GM20431 (cell line): ENCODE measurements around the gene ELP5.

Experiments
- in situ Hi-C: fragments of 300-500 bp; cut with MseI, MboI; formaldehyde crosslinking; loops from one replicate; pipeline ENCODE4 v1.15.0; 2020; ENCODE audit warnings: low sequenced_read_pairs; ENCODE audit not compliant: unreplicated experiment

The ELP5 gene

GRCh38 chr17:7281074-7281952, 29.3 kb downstream of the ELP5 start, which contains the start of gene SLC2A4:
Gene SLC2A4, plus strand, starts transcription at chr17:7281718. Its CDS starts 217 bp downstream, at chr17:7281935.
- in situ Hi-C loops = loop anchor here (25.0 kb wide), 1 partner anchor 219 kb away; no protein-coding TSS in a partner anchor

- in situ Hi-C loops = loop anchor here (25.0 kb wide), 1 partner anchor 220 kb away; no protein-coding TSS in a partner anchor
Observed at GRCh38 chr17:7281953-7282751, 30.1 kb downstream of the ELP5 start.

GRCh38 chr17:7282752-7283321, 30.8 kb downstream of the ELP5 start:
- in situ Hi-C loops = loop anchor here (25.0 kb wide), 1 partner anchor 221 kb away; no protein-coding TSS in a partner anchor

- in situ Hi-C loops = loop anchor here (25.0 kb wide), 1 partner anchor 221 kb away; no protein-coding TSS in a partner anchor
Observed at GRCh38 chr17:7283471-7284216, 31.6 kb downstream of the ELP5 start.

- in situ Hi-C loops = loop anchor here (25.0 kb wide), 1 partner anchor 223 kb away; no protein-coding TSS in a partner anchor
Observed at GRCh38 chr17:7284911-7285310, 32.9 kb downstream of the ELP5 start.

GRCh38 chr17:7285679-7286078, 33.7 kb downstream of the ELP5 start:
- in situ Hi-C loops = loop anchor here (25.0 kb wide), 1 partner anchor 223 kb away; no protein-coding TSS in a partner anchor

GRCh38 chr17:7289256-7290032, 37.4 kb downstream of the ELP5 start:
- in situ Hi-C loops = loop anchor here (25.0 kb wide), 1 partner anchor 227 kb away; no protein-coding TSS in a partner anchor

- in situ Hi-C loops = loop anchor here (25.0 kb wide), 1 partner anchor 228 kb away; no protein-coding TSS in a partner anchor
Observed at GRCh38 chr17:7290166-7290565, 38.2 kb downstream of the ELP5 start.

GRCh38 chr17:7290685-7291084, 38.7 kb downstream of the ELP5 start:
- in situ Hi-C loops = loop anchor here (25.0 kb wide), 1 partner anchor 228 kb away; no protein-coding TSS in a partner anchor

- in situ Hi-C loops = loop anchor here (25.0 kb wide), 1 partner anchor 230 kb away; no protein-coding TSS in a partner anchor
Observed at GRCh38 chr17:7292194-7292593, 40.2 kb downstream of the ELP5 start.

- in situ Hi-C loops = loop anchor here (25.0 kb wide), 1 partner anchor 230 kb away; no protein-coding TSS in a partner anchor
Observed at GRCh38 chr17:7292729-7293128, 40.7 kb downstream of the ELP5 start.

GRCh38 chr17:7293159-7293558, 41.1 kb downstream of the ELP5 start:
- in situ Hi-C loops = loop anchor here (25.0 kb wide), 1 partner anchor 231 kb away; no protein-coding TSS in a partner anchor

- in situ Hi-C loops = loop anchor here (25.0 kb wide), 1 partner anchor 232 kb away; no protein-coding TSS in a partner anchor
Observed at GRCh38 chr17:7293816-7294613, 42.0 kb downstream of the ELP5 start.

- in situ Hi-C loops = loop anchor here (25.0 kb wide), 1 partner anchor 232 kb away; no protein-coding TSS in a partner anchor
Observed at GRCh38 chr17:7294614-7295153, 42.7 kb downstream of the ELP5 start, which contains the start of gene YBX2. Gene YBX2, minus strand, starts transcription at chr17:7294639. Its CDS starts 139 bp downstream, at chr17:7294500.

- in situ Hi-C loops = loop anchor here (25.0 kb wide), 1 partner anchor 233 kb away; no protein-coding TSS in a partner anchor
Observed at GRCh38 chr17:7295230-7296180, 43.5 kb downstream of the ELP5 start.
